ENCODE measurements around the gene ABR.

ABR gene

GRCh38 chr17:1126801-1127550, 52.8 kb downstream of the ABR start:
- TF ChIP-seq ZFX (IDR thresholded peaks at IDR 0.05) (no peak), CTCF (conservative IDR thresholded peaks at IDR 0.05) (no peak)
- H3K27ac ChIP-seq, result no peak overlapping the region

GRCh38 chr17:1126250-1126797, 53.5 kb downstream of the ABR start:
- TF ChIP-seq ZFX (IDR thresholded peaks at IDR 0.05) (no peak), CTCF (conservative IDR thresholded peaks at IDR 0.05) (no peak)

GRCh38 chr17:1125788-1126145, 54.0 kb downstream of the ABR start:
- no peak for TF ChIP-seq ZFX (IDR thresholded peaks at IDR 0.05)
- TF ChIP-seq CTCF (conservative IDR thresholded peaks at IDR 0.05), result no peak
- no peak overlapping the region for H3K27ac ChIP-seq

More at GRCh38 chr17:1126250-1126797, 53.5 kb downstream of the ABR start:
- H3K27ac ChIP-seq, result no peak overlapping the region

GRCh38 chr17:1124896-1125787, 54.6 kb downstream of the ABR start:
- no peak for TF ChIP-seq CTCF (conservative IDR thresholded peaks at IDR 0.05)
- no peak for TF ChIP-seq ZFX (IDR thresholded peaks at IDR 0.05)
- H3K27ac ChIP-seq, result no peak overlapping the region

- H3K27ac ChIP-seq, result no peak overlapping the region
- TF ChIP-seq ZFX (IDR thresholded peaks at IDR 0.05), result no peak
- TF ChIP-seq CTCF (conservative IDR thresholded peaks at IDR 0.05), result no peak
Observed at GRCh38 chr17:1123921-1124715, 55.7 kb downstream of the ABR start.

- TF ChIP-seq ZFX (IDR thresholded peaks at IDR 0.05) (no peak), CTCF (conservative IDR thresholded peaks at IDR 0.05) (no peak)
- H3K27ac ChIP-seq, result no peak overlapping the region
Observed at GRCh38 chr17:1123393-1123831, 56.4 kb downstream of the ABR start.

Data from C4-2B (cell line).